Esophagus squamous epithelium (tissue), 5 donors: Measurements from ENCODE around the gene DCUN1D3. TPM values are rescaled to one million over a fixed set of nuclear protein-coding genes. Genes with fewer than 3 reads are reported as not detected.
"Not testable (repeated sequence)": the region's sequence is repeated elsewhere in the genome, so short reads cannot be mapped to it uniquely, and the experiment has no call there.

Experiments used
- DNase-seq: peaks from one replicate; lab custom pipeline; 2025; lab: John Stamatoyannopoulos, UW
- H3K27ac ChIP-seq, 4 donors: fragments of 200-600 bp; sonication (generic); one replicate each; pipeline ENCODE4 v1.5.1; 2016 to 2019; ENCODE audit warnings: mild to moderate bottlenecking in 1 of 4
- H3K27me3 ChIP-seq, 4 donors: fragments of 200-600 bp; sonication (generic); 1 replicate in 3 of 4; 2 replicates in 1 of 4; pipeline versions ENCODE4 v1.5.1 to v1.6.0; 2017 to 2021; ENCODE audit warnings: antibody characterized with exemption in 1 of 4
- H3K36me3 ChIP-seq, 3 donors: fragments of 200-600 bp; sonication (generic); one replicate each; pipeline ENCODE4 v1.5.1; 2016 to 2019
- H3K4me1 ChIP-seq, 3 donors: fragments of 200-600 bp; sonication (generic); one replicate each; pipeline ENCODE4 v1.5.1; 2017 to 2019
- H3K4me3 ChIP-seq, 4 donors: fragments of 200-600 bp; sonication (generic); 1 replicate in 3 of 4; 2 replicates in 1 of 4; pipeline ENCODE4 v1.5.1; 2016 to 2019; ENCODE audit warnings: mild to moderate bottlenecking in 2 of 4, moderate library complexity in 1 of 4
- H3K9me3 ChIP-seq, 3 donors: fragments of 200-600 bp; sonication (generic); one replicate each; pipeline ENCODE4 v1.5.1; 2016 to 2019
- POLR2A ChIP-seq, 4 donors: fragments of 450-650 bp; IDR thresholded peaks; one replicate each; pipeline ENCODE4 v1.6.1; 2017; ENCODE audit warnings: antibody characterized with exemption in 4 of 4, mild to moderate bottlenecking in 4 of 4, moderate library complexity in 3 of 4
- WGBS, 2 donors: methylation state at CpG; one replicate each; pipeline ENCODE4 v1.1.5; 2018; 5-methylcytosine and 5-hydroxymethylcytosine counted together
- intact Hi-C: fragments of 100-400 bp; cut with DNase I; formaldehyde crosslinking; loops from one replicate; pipeline ENCODE4 v1.15.0; 2022
- total RNA-seq, 4 donors: library from RNA; depleted of rRNA; stranded (reverse); fragments of >200 nt; gene quantifications; one replicate each; pipeline ENCODE4 v1.1.0, GENCODE V29; 2016
- TF ChIP-seq, protein P1 (sequence below), 6 experiments: fragments of 450-650 bp in 4 of 6; fragments of 200-600 bp in 2 of 6; sonication (generic) in 2 of 6; IDR thresholded peaks; one replicate each; pipeline ENCODE4 v1.5.1; 2016 to 2019; ENCODE audit warnings: antibody characterized with exemption in 6 of 6, mild to moderate bottlenecking in 4 of 6, moderate library complexity in 4 of 6
- donor health status: DM: yes; HTN: yes; CAD: no.

DCUN1D3 gene
- total RNA-seq, 4 donors from 2014 or later: 14.5 to 37.2 (median 19.4) TPM

DNA sequence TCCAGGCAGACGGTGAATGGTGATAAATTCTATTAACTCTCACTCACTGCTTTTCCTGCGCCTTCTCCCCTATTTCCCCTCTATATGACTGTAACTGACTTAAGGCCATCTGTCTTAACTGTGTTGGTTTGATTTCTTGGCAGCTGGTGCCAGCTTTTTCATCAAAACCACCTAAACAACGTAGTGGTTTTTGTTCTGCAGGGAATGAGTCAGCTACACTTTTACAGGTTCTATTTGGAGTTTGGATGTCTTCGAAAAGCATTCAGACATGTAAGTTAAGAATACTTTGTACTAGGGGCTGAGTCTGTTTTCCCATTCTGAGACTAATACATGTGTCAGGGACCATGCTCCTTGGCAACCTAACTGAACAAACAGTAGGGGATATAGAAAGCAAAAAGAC, 85.4 kb downstream of the DCUN1D3 start:
- Histone ChIP-seq H3K9me3 (no peaks in the 10 kb centered on the region), H3K4me1 (peaks cover 0 to 5% (median 0%) of the 10 kb centered on the region in 3 donors), H3K27ac (no peak overlapping the region), H3K36me3 (peaks cover 0 to 20% (median 0%) of the 10 kb centered on the region in 3 donors), H3K4me3 (no peak overlapping the region), H3K27me3 (no peaks in the 10 kb centered on the region)
- TF ChIP-seq, protein P1, sequence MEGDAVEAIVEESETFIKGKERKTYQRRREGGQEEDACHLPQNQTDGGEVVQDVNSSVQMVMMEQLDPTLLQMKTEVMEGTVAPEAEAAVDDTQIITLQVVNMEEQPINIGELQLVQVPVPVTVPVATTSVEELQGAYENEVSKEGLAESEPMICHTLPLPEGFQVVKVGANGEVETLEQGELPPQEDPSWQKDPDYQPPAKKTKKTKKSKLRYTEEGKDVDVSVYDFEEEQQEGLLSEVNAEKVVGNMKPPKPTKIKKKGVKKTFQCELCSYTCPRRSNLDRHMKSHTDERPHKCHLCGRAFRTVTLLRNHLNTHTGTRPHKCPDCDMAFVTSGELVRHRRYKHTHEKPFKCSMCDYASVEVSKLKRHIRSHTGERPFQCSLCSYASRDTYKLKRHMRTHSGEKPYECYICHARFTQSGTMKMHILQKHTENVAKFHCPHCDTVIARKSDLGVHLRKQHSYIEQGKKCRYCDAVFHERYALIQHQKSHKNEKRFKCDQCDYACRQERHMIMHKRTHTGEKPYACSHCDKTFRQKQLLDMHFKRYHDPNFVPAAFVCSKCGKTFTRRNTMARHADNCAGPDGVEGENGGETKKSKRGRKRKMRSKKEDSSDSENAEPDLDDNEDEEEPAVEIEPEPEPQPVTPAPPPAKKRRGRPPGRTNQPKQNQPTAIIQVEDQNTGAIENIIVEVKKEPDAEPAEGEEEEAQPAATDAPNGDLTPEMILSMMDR (IDR thresholded peaks at IDR 0.05): no peak
- no peak for TF ChIP-seq POLR2A (IDR thresholded peaks at IDR 0.05)
- no peak for DNase-seq
- 34 to 51% methylated on average over 4 of the region's 4 CpGs for WGBS, 2 donors
- intact Hi-C loops: no loop called here

DNA sequence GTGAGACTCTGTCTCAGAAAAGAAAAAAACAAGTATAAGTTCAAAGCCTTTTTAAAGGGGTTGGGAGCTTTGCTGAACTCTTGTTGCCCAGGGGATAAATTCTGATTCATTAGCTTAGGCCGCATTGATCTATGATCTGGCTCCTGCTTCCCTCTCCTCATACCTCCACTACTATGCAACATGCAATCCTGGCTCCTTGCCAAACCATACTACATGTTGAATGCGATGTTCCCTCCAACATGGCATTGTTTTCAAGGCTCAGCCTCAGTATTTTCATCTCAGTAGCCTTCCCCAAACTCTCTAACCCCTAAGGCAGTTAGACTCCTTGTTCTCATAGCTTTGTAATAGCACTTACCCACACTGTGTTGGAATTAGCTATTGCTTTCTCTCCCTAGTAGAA, 87.6 kb downstream of the DCUN1D3 start:
- intact Hi-C loops: no loop called here
- TF ChIP-seq, protein P1 (IDR thresholded peaks at IDR 0.05): no peak
- TF ChIP-seq POLR2A (IDR thresholded peaks at IDR 0.05): no peak
- H3K4me1 ChIP-seq: peaks cover 0 to 9% (median under 1%) of the 10 kb centered on the region in 3 donors
- no peak overlapping the region for H3K27ac ChIP-seq
- H3K9me3 ChIP-seq: no peaks in the 10 kb centered on the region
- no peaks in the 10 kb centered on the region for H3K27me3 ChIP-seq
- WGBS, 2 donors: 39 to 51% methylated on average over 2 of the region's 2 CpGs
- no peak overlapping the region for H3K4me3 ChIP-seq
- peaks cover 0 to 20% (median 0%) of the 10 kb centered on the region in 3 donors for H3K36me3 ChIP-seq
- no peak for DNase-seq

DNA sequence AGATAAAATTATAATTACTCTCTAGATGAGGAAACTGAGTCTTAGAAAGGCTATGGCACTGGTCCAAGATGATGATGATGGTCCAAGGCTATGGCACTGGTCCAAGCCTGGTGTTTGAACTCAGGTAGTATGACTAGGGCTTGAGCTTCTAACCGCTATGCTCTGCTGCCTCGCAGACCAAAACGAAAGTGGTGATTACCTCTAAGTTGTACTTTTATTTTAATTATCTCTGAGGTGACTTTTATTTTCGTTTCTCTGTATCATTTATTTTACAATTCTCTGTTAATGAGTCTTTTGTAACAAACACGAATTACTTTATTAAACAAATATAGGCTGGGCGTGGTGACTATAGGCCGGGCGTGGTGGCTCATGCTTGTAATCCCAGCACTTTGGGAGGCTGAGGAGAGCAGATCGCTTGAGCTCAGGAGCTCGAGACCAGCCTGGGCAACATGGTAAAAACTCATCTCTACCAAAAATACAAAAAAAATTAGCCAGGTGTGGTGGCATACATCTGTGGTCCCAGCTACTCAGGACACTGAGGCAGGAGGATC, 88.2 kb downstream of the DCUN1D3 start:
- Histone ChIP-seq H3K9me3 (no peaks in the 10 kb centered on the region), H3K4me3 (no peak overlapping the region), H3K4me1 (peaks cover 0 to 15% (median 3%) of the 10 kb centered on the region in 3 donors), H3K27me3 (no peaks in the 10 kb centered on the region), H3K27ac (no peak overlapping the region), H3K36me3 (peaks cover 0 to 20% (median 0%) of the 10 kb centered on the region in 3 donors)
- intact Hi-C loops: no loop called here
- DNase-seq: no peak
- TF ChIP-seq, protein P1 (IDR thresholded peaks at IDR 0.05): no peak
- TF ChIP-seq POLR2A (IDR thresholded peaks at IDR 0.05): no peak
- 59 to 75% methylated on average over 9 to 10 of the region's 10 CpGs for WGBS, 2 donors

DNA sequence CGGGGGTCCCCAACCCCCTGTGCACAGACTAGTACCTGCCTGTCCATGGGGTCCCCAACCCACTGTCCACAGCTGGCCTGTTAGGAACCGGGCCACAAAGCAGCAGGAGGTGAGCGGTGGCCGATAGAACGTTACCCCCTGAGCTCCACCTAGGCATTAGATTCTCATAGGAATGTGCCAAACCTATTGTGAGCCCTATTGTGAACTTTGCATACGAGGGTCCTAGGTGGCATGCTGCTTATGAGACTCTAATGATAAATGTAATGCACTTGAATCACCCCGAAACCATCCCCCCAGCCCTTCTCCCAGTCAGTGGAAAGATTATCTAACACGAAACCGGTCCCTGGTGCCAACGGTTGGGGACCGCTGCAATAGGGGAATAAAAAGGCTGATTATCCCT, 92.3 kb downstream of the DCUN1D3 start:
- no peak for DNase-seq
- Histone ChIP-seq H3K4me3 (no peak overlapping the region), H3K27ac (no peak overlapping the region), H3K36me3 (no peaks in the 10 kb centered on the region), H3K9me3 (no peaks in the 10 kb centered on the region), H3K27me3 (no peaks in the 10 kb centered on the region), H3K4me1 (peaks cover 0 to 31% (median 9%) of the 10 kb centered on the region in 3 donors)
- WGBS, 2 donors: 92 to 94% methylated on average over 11 of the region's 11 CpGs
- TF ChIP-seq, protein P1 (IDR thresholded peaks at IDR 0.05): no peak
- no peak for TF ChIP-seq POLR2A (IDR thresholded peaks at IDR 0.05)
- intact Hi-C loops: no loop called here

DNA sequence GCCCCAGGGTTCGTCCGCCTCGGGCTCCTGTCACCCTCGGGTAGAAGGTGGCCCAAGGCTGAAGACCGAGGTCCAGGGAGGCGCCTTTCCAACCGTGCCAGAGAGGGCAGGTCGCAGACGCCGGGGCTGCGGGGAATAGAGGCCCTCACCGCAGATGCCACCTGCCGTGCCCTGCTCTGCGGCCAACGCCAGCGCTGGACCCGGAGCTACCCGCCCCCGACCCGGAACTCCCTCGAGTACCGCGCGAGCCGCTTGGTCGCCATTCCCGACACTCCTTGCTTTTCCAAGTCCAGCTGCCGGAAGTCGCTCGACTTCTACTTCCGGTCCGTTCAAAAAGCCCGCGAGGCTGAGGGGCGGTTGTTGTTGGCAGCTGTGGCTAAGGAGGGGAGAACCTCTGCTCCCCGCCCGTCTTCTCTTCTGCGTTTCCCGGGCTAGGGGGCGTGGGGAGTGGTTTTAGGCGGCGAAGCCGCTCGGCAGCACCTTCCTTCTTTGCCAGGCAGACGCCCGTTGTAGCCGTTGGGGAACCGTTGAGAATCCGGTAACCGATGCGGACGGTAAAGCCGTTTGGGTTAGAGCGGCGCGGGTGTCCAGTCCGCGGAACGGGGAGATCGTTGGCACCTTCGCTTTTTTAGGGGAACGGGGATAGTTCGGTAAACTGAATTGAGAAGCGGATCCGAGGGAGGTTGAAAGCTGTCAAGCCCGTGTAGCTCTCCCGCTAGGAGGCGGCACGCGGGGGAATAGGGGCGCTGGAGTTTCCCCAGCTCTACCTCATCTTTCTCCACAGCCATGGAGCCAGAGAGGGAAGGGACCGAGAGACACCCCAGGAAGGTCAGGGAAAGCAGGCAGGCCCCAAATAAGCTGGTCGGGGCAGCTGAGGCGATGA, 93.7 kb downstream of the DCUN1D3 start, which contains the start of the genes ERI2 and REXO5:
TSS of gene ERI2 (minus strand) at position 305 of the 883 bp plus-strand sequence. CDS start at position 263, 42 bp downstream.
TSS of gene REXO5 (plus strand) at position 360 of the 883 bp plus-strand sequence. CDS start at position 787, 427 bp downstream.
- Histone ChIP-seq H3K4me3 (peak within 1 kb of the TSS; percentile 71 to 87 (median 80)), H3K36me3 (peaks cover 0 to 14% (median 0%) of the 10 kb centered on the region in 3 donors), H3K27me3 (no peaks in the 10 kb centered on the region), H3K27ac (peak within 1 kb of the TSS; percentile 92 to 98 (median 95)), H3K4me1 (peaks cover 0 to 26% (median 9%) of the 10 kb centered on the region in 3 donors), H3K9me3 (no peaks in the 10 kb centered on the region)
- 0% methylated on average over 9 to 23 of the region's 74 CpGs for WGBS, 2 donors
- TF ChIP-seq, protein P1 (IDR thresholded peaks at IDR 0.05): peak in 5 of 6 experiments; percentile 5 to 38 (median 22)
- TF ChIP-seq POLR2A (IDR thresholded peaks at IDR 0.05): peak in 2 of 4 donors; percentile 41 to 50
- DNase-seq: peak; percentile 12
- intact Hi-C loops: no loop called here

DNA sequence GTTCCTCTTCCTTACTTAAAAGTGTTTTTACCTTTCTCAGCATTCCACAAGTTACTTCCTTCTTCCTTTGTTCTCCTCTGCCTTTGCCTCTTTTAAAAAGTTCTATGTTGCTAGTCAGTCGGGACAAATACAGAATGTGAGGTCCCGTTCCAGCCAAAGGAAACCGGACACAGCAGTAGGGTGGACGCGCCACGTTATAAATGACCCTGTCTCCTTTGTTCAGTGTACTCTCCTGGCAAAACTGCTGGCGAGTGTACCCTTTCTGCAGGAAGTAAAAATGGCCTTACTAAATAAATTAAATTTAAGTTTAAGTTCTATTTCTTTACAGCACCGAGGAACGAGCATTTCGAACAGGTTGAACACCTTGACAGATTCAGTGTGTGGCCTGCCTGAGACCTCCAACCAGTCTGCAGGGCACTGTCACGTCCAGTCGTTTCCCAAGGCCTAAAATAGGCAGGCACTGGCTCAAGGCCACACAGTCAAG, 94.4 kb downstream of the DCUN1D3 start:
- Histone ChIP-seq H3K4me3 (peak overlapping the region; percentile 71 to 87 (median 80)), H3K4me1 (peaks cover 0 to 26% (median 9%) of the 10 kb centered on the region in 3 donors), H3K27ac (peak overlapping the region; percentile 92 to 98 (median 95)), H3K36me3 (peaks cover 0 to 20% (median 0%) of the 10 kb centered on the region in 3 donors)
- intact Hi-C loops, DNase-seq, H3K9me3 ChIP-seq, H3K27me3 ChIP-seq: not testable (repeated sequence)
- 7 to 8% methylated on average over 10 to 12 of the region's 12 CpGs for WGBS, 2 donors
